GM23338 (cell line): ENCODE results near the gene SH3D21. TPM values are rescaled to one million over a fixed set of nuclear protein-coding genes. Genes with fewer than 3 reads are reported as not detected.

Experiments
- ATAC-seq: fragments of 200-7000 bp; cut with Tn5 transposase; 3 replicates; pipeline ENCODE4 v1.9.1; 2020
- DNase-seq: peaks from one replicate; pipeline ENCODE4 v3.0.0-alpha.2; 2015; ENCODE audit warnings: low spot score
- H2AFZ ChIP-seq: fragments of 200-600 bp; sonication (generic); 2 replicates; pipeline ENCODE4 v1.8.0; 2016; ENCODE audit warnings: antibody characterized with exemption, mild to moderate bottlenecking, moderate library complexity
- H3F3A ChIP-seq: fragments of 200-600 bp; sonication (generic); replicated peaks from 2 replicates; pipeline ENCODE4 v1.8.0; 2017; ENCODE audit warnings: antibody characterized with exemption, mixed run types, low read depth
- H3K27ac ChIP-seq: fragments of 200-600 bp; sonication (generic); 2 replicates; pipeline ENCODE4 v1.6.1; 2016; ENCODE audit warnings: low read depth
- H3K27me3 ChIP-seq: fragments of 200-600 bp; sonication (generic); 2 replicates; pipeline ENCODE4 v1.8.0; 2016; ENCODE audit warnings: mild to moderate bottlenecking, mixed run types, moderate library complexity; ENCODE audit not compliant: insufficient read depth
- H3K36me3 ChIP-seq: fragments of 200-600 bp; sonication (generic); 2 replicates; pipeline ENCODE4 v1.8.0; 2016; ENCODE audit warnings: mild to moderate bottlenecking; ENCODE audit not compliant: insufficient read depth
- H3K4me1 ChIP-seq: fragments of 200-600 bp; sonication (generic); 2 replicates; pipeline ENCODE4 v1.8.0; 2016; ENCODE audit warnings: mild to moderate bottlenecking, moderate library complexity; ENCODE audit not compliant: insufficient read depth
- H3K4me2 ChIP-seq: fragments of 200-600 bp; sonication (generic); 2 replicates; pipeline ENCODE4 v1.7.1; 2017; ENCODE audit warnings: mixed run types
- H3K4me3 ChIP-seq: fragments of 200-600 bp; sonication (generic); 2 replicates; pipeline ENCODE4 v1.6.1; 2016; ENCODE audit warnings: mixed run types
- H3K79me2 ChIP-seq: fragments of 200-600 bp; sonication (generic); replicated peaks from 2 replicates; pipeline ENCODE4 v1.8.0; 2017; ENCODE audit warnings: mild to moderate bottlenecking; ENCODE audit not compliant: insufficient read depth
- H3K9me2 ChIP-seq: fragments of 200-600 bp; sonication (generic); 2 replicates; pipeline ENCODE4 v1.8.0; 2017; ENCODE audit not compliant: insufficient read depth
- H4K20me1 ChIP-seq: fragments of 200-600 bp; sonication (generic); replicated peaks from 2 replicates; pipeline ENCODE4 v1.8.0; 2017; ENCODE audit warnings: mild to moderate bottlenecking; ENCODE audit not compliant: insufficient read depth
- H3K27ac Mint-ChIP-seq: 2 replicates; pipeline ENCODE4 v1.8.0; 2020; ENCODE audit warnings: inconsistent platforms, mild to moderate bottlenecking, moderate library complexity, mixed read lengths
- H3K27me3 Mint-ChIP-seq: 3 replicates; pipeline ENCODE4 v1.8.0; 2022; ENCODE audit warnings: low read depth, mild to moderate bottlenecking, moderate library complexity, mixed read lengths, inconsistent platforms; ENCODE audit not compliant: insufficient read depth, poor library complexity
- H3K36me3 Mint-ChIP-seq: 3 replicates; pipeline ENCODE4 v1.8.0; 2021; ENCODE audit warnings: low read depth, mild to moderate bottlenecking, inconsistent platforms, moderate library complexity, mixed read lengths
- H3K4me1 Mint-ChIP-seq: 3 replicates; pipeline ENCODE4 v1.8.0; 2020; ENCODE audit warnings: mild to moderate bottlenecking, inconsistent platforms, mixed read lengths
- H3K4me3 Mint-ChIP-seq: 3 replicates; pipeline ENCODE4 v1.8.0; 2021; ENCODE audit warnings: moderate library complexity, mild to moderate bottlenecking, inconsistent platforms, mixed read lengths
- H3K9me3 Mint-ChIP-seq: 3 replicates; pipeline ENCODE4 v1.8.0; 2020; ENCODE audit warnings: moderate library complexity, mild to moderate bottlenecking, inconsistent platforms, mixed read lengths
- JUNB ChIP-seq: IDR thresholded peaks from one replicate; pipeline ENCODE4 v1.6.1; 2016; ENCODE audit warnings: antibody characterized with exemption; ENCODE audit not compliant: unreplicated experiment
- NANOG ChIP-seq: IDR thresholded peaks from 2 replicates; pipeline ENCODE4 v1.6.1; 2016; ENCODE audit warnings: antibody characterized with exemption, borderline replicate concordance
- POLR2AphosphoS5 ChIP-seq: IDR thresholded peaks from 2 replicates; pipeline ENCODE4 v1.6.1; 2016; ENCODE audit warnings: antibody characterized with exemption, low read depth
- STAT1 ChIP-seq: IDR thresholded peaks from one replicate; pipeline ENCODE4 v1.6.1; 2016; ENCODE audit warnings: antibody characterized with exemption; ENCODE audit not compliant: unreplicated experiment
- ZNF114 ChIP-seq: fragments of 250-450 bp; sonication (Bioruptor Pico); IDR thresholded peaks from 2 replicates; pipeline ENCODE4 v1.5.0; 2020; ENCODE audit warnings: mild to moderate bottlenecking, moderate library complexity
- ZNF331 ChIP-seq: fragments of 250-450 bp; sonication (Bioruptor Pico); IDR thresholded peaks from 2 replicates; pipeline ENCODE4 v1.5.0; 2020; ENCODE audit warnings: low read depth, mild to moderate bottlenecking, moderate library complexity
- polyA plus RNA-seq: library from polyadenylated mRNA; unstranded; fragments of >200 nt; fragmentation: Nextera tagmentation; extraction: Ambion mirVana; gene quantifications from 2 replicates; pipeline ENCODE4 v1.2.1, GENCODE V29; 2016
- total RNA-seq: library from RNA; depleted of rRNA; stranded (reverse); fragments of >200 nt; shearing (Covaris generic); gene quantifications from 2 replicates; pipeline ENCODE4 v1.2.3, GENCODE V29; 2014
- TF ChIP-seq, protein P1 (sequence below): IDR thresholded peaks from one replicate; pipeline ENCODE4 v1.6.1; 2018; ENCODE audit warnings: antibody characterized with exemption; ENCODE audit not compliant: unreplicated experiment
- TF ChIP-seq, protein P2 (sequence below), 2 experiments: fragments of 200-600 bp in 1 of 2; sonication (generic) in 1 of 2; conservative IDR thresholded peaks; 2 replicates each; pipeline versions ENCODE4 v1.5.1 to v1.6.1; 2016 to 2017; ENCODE audit warnings: antibody characterized with exemption in 2 of 2, low read depth in 2 of 2, mild to moderate bottlenecking in 2 of 2, moderate library complexity in 1 of 2
- TF ChIP-seq, protein P3 (sequence below): fragments of 250-450 bp; sonication (Bioruptor Pico); IDR thresholded peaks from 2 replicates; pipeline ENCODE4 v1.5.0; 2020; ENCODE audit warnings: mild to moderate bottlenecking, moderate library complexity
- TF ChIP-seq, protein P4 (sequence below): IDR thresholded peaks from 2 replicates; pipeline ENCODE4 v1.6.1; 2016; ENCODE audit warnings: antibody characterized with exemption

The SH3D21 gene
- total and polyA plus RNA-seq, 2 experiments from 2014 or later: 3.7 to 6.3 TPM

DNA sequence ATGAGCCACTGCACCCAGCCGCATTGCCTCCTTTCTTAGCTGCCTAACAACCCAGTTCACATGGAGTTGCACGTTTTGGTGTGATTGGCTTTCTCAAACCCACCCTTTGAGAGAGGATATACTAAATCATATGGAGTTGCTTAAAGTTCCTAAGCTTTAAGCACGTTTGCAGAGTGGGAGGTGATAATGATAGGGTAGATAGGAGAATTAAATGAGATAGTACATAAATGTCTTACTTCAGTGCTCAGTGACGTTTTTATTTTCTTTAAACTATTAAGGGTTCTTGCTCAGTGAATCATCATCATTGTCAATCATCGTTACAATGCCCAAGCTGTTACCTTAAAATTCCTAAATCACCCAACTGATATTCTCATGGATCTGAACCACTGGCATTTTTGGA, 2.9 kb upstream of the SH3D21 start (continued):
- TF ChIP-seq JUNB (no peak), ZNF331 (CRISPR knock-in tag) (no peak)
- TF ChIP-seq, protein P1, sequence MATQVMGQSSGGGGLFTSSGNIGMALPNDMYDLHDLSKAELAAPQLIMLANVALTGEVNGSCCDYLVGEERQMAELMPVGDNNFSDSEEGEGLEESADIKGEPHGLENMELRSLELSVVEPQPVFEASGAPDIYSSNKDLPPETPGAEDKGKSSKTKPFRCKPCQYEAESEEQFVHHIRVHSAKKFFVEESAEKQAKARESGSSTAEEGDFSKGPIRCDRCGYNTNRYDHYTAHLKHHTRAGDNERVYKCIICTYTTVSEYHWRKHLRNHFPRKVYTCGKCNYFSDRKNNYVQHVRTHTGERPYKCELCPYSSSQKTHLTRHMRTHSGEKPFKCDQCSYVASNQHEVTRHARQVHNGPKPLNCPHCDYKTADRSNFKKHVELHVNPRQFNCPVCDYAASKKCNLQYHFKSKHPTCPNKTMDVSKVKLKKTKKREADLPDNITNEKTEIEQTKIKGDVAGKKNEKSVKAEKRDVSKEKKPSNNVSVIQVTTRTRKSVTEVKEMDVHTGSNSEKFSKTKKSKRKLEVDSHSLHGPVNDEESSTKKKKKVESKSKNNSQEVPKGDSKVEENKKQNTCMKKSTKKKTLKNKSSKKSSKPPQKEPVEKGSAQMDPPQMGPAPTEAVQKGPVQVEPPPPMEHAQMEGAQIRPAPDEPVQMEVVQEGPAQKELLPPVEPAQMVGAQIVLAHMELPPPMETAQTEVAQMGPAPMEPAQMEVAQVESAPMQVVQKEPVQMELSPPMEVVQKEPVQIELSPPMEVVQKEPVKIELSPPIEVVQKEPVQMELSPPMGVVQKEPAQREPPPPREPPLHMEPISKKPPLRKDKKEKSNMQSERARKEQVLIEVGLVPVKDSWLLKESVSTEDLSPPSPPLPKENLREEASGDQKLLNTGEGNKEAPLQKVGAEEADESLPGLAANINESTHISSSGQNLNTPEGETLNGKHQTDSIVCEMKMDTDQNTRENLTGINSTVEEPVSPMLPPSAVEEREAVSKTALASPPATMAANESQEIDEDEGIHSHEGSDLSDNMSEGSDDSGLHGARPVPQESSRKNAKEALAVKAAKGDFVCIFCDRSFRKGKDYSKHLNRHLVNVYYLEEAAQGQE: no peak

DNA sequence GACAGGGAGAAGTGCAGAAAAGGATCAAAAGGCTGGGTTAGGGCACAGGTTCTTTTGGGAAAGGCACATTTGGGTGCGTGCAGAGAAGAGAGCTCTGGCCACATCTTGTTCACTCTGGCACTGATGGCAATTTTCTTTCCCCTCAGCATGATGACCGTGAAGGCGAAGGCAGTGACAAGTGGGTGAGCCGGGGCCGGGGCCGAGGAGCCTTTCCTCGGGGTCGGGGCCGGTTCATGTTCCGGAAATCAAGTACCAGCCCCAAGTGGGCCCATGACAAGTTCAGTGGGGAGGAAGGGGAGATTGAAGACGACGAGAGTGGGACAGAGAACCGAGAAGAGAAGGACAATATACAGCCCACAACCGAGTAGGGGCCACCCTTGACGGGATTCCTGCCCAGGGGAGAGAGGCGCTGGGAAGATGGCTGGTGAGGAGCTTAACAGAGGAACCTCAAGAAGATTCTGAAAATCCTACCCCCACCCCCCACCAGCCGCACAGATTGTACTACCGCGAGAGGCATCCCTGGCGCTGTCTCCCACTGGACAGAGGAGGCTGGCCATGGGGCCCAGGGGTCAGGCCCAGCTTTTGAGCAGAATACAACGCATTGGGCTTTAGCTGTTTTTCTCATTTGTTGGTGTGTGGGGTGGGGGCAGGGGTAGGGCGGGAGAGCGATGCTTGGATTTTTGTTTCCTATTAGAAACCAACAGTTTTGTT, 2.4 kb upstream of the SH3D21 start:
- ATAC-seq (no peak), DNase-seq (no peak)
- Mint-ChIP-seq H3K9me3 (no peaks in the 10 kb centered on the region), H3K4me3 (no peak overlapping the region), H3K36me3 (peaks cover 65% of the 10 kb centered on the region), H3K27me3 (peaks cover 19% of the 10 kb centered on the region), H3K4me1 (peaks cover 13% of the 10 kb centered on the region), H3K27ac (no peak overlapping the region)
- H3K79me2 ChIP-seq: 0 out of 2 replicates have a peak, but pooled peaks cover 4% of the 10 kb centered on the region
- peaks cover 12% of the 10 kb centered on the region for H3K4me1 ChIP-seq
- H2AFZ ChIP-seq: no peak overlapping the region
- H4K20me1 ChIP-seq: peaks cover 12% of the 10 kb centered on the region
- H3K27me3 ChIP-seq: no peaks in the 10 kb centered on the region
- H3K9me2 ChIP-seq: no peaks in the 10 kb centered on the region
- H3K27ac ChIP-seq: no peak overlapping the region
- H3F3A ChIP-seq: peaks cover 16% of the 10 kb centered on the region
- TF ChIP-seq ZNF114 (no peak), NANOG (no peak), POLR2AphosphoS5 (no peak), ZNF331 (CRISPR knock-in tag) (no peak), JUNB (no peak), STAT1 (no peak)
- TF ChIP-seq, protein P2, sequence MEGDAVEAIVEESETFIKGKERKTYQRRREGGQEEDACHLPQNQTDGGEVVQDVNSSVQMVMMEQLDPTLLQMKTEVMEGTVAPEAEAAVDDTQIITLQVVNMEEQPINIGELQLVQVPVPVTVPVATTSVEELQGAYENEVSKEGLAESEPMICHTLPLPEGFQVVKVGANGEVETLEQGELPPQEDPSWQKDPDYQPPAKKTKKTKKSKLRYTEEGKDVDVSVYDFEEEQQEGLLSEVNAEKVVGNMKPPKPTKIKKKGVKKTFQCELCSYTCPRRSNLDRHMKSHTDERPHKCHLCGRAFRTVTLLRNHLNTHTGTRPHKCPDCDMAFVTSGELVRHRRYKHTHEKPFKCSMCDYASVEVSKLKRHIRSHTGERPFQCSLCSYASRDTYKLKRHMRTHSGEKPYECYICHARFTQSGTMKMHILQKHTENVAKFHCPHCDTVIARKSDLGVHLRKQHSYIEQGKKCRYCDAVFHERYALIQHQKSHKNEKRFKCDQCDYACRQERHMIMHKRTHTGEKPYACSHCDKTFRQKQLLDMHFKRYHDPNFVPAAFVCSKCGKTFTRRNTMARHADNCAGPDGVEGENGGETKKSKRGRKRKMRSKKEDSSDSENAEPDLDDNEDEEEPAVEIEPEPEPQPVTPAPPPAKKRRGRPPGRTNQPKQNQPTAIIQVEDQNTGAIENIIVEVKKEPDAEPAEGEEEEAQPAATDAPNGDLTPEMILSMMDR (conservative IDR thresholded peaks at IDR 0.05; ENCODE audit: low read depth in 2 of 2): no peak
- TF ChIP-seq, protein P3, sequence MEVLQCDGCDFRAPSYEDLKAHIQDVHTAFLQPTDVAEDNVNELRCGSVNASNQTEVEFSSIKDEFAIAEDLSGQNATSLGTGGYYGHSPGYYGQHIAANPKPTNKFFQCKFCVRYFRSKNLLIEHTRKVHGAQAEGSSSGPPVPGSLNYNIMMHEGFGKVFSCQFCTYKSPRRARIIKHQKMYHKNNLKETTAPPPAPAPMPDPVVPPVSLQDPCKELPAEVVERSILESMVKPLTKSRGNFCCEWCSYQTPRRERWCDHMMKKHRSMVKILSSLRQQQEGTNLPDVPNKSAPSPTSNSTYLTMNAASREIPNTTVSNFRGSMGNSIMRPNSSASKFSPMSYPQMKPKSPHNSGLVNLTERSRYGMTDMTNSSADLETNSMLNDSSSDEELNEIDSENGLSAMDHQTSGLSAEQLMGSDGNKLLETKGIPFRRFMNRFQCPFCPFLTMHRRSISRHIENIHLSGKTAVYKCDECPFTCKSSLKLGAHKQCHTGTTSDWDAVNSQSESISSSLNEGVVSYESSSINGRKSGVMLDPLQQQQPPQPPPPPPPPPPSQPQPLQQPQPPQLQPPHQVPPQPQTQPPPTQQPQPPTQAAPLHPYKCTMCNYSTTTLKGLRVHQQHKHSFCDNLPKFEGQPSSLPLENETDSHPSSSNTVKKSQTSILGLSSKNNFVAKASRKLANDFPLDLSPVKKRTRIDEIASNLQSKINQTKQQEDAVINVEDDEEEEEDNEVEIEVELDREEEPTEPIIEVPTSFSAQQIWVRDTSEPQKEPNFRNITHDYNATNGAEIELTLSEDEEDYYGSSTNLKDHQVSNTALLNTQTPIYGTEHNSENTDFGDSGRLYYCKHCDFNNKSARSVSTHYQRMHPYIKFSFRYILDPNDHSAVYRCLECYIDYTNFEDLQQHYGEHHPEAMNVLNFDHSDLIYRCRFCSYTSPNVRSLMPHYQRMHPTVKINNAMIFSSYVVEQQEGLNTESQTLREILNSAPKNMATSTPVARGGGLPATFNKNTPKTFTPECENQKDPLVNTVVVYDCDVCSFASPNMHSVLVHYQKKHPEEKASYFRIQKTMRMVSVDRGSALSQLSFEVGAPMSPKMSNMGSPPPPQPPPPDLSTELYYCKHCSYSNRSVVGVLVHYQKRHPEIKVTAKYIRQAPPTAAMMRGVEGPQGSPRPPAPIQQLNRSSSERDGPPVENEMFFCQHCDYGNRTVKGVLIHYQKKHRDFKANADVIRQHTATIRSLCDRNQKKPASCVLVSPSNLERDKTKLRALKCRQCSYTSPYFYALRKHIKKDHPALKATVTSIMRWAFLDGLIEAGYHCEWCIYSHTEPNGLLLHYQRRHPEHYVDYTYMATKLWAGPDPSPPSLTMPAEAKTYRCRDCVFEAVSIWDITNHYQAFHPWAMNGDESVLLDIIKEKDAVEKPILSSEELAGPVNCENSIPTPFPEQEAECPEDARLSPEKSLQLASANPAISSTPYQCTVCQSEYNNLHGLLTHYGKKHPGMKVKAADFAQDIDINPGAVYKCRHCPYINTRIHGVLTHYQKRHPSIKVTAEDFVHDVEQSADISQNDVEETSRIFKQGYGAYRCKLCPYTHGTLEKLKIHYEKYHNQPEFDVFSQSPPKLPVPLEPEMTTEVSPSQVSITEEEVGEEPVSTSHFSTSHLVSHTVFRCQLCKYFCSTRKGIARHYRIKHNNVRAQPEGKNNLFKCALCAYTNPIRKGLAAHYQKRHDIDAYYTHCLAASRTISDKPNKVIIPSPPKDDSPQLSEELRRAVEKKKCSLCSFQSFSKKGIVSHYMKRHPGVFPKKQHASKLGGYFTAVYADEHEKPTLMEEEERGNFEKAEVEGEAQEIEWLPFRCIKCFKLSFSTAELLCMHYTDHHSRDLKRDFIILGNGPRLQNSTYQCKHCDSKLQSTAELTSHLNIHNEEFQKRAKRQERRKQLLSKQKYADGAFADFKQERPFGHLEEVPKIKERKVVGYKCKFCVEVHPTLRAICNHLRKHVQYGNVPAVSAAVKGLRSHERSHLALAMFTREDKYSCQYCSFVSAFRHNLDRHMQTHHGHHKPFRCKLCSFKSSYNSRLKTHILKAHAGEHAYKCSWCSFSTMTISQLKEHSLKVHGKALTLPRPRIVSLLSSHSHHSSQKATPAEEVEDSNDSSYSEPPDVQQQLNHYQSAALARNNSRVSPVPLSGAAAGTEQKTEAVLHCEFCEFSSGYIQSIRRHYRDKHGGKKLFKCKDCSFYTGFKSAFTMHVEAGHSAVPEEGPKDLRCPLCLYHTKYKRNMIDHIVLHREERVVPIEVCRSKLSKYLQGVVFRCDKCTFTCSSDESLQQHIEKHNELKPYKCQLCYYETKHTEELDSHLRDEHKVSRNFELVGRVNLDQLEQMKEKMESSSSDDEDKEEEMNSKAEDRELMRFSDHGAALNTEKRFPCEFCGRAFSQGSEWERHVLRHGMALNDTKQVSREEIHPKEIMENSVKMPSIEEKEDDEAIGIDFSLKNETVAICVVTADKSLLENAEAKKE (CRISPR knock-in tag): no peak
- TF ChIP-seq, protein P4, sequence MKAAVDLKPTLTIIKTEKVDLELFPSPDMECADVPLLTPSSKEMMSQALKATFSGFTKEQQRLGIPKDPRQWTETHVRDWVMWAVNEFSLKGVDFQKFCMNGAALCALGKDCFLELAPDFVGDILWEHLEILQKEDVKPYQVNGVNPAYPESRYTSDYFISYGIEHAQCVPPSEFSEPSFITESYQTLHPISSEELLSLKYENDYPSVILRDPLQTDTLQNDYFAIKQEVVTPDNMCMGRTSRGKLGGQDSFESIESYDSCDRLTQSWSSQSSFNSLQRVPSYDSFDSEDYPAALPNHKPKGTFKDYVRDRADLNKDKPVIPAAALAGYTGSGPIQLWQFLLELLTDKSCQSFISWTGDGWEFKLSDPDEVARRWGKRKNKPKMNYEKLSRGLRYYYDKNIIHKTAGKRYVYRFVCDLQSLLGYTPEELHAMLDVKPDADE: no peak
- H3K4me3 ChIP-seq: no peak overlapping the region
- H3K4me2 ChIP-seq: no peak overlapping the region
- peaks cover 25% of the 10 kb centered on the region for H3K36me3 ChIP-seq
